AG04450 (cell line): ENCODE data around the gene WDR82. TPM values are rescaled to one million over a fixed set of nuclear protein-coding genes. Genes with fewer than 3 reads are reported as not detected.

Experiments used
- CTCF ChIA-PET: fragments of 300-600, 350-600 bp; formaldehyde crosslinking; extraction: SDS; loops from one replicate; lab custom pipeline; 2022; ENCODE audit warnings: antibody characterized with exemption, inconsistent platforms; lab: Charles Lee
- POLR2A ChIA-PET: fragments of 350-600 bp; formaldehyde crosslinking; extraction: SDS; loops from one replicate; lab custom pipeline; 2021; ENCODE audit warnings: antibody characterized with exemption, inconsistent platforms; lab: Yijun Ruan, JAX
- DNase-seq: peaks from one replicate; pipeline ENCODE4 v3.0.0-alpha.2; 2011; ENCODE audit warnings: low read depth, low spot score
- H3K27ac ChIP-seq: one replicate; pipeline ENCODE4 v1.5.1; 2012; ENCODE audit warnings: low read depth, low read length, control low read depth
- H3K27me3 ChIP-seq: one replicate; pipeline ENCODE4 v1.6.0; 2012; ENCODE audit warnings: low read length; ENCODE audit not compliant: control insufficient read depth, insufficient read depth
- H3K4me3 ChIP-seq: 2 replicates; pipeline ENCODE4 v1.5.1; 2011; ENCODE audit warnings: mild to moderate bottlenecking, low read depth, low read length, control low read depth
- H3K9me3 ChIP-seq: 2 replicates; pipeline ENCODE4 v1.5.1; 2012; ENCODE audit warnings: low read length; ENCODE audit not compliant: control insufficient read depth, insufficient read depth
- CTCF ChIP-seq: IDR thresholded peaks from 2 replicates; pipeline ENCODE4 v1.5.1; 2011; ENCODE audit warnings: low read depth, low read length, control low read depth, inconsistent platforms
- polyA plus RNA-seq: library from polyadenylated mRNA; depleted of rRNA; stranded (reverse); fragments of >200 nt; gene quantifications from 2 replicates; pipeline ENCODE4 v1.2.3, GENCODE V29; 2011

WDR82 gene
- polyA plus RNA-seq, 1 experiment = 77.6 TPM

GRCh38 chr3:52265387-52265786, 13.1 kb downstream of the WDR82 start:
- ChIA-PET POLR2A (no interaction called here), CTCF (no interaction called here)
- no peaks in the 10 kb centered on the region for H3K27me3 ChIP-seq

GRCh38 chr3:52262447-52262846, 16.0 kb downstream of the WDR82 start:
- H3K9me3 ChIP-seq = no peaks in the 10 kb centered on the region
- no peaks in the 10 kb centered on the region for H3K27me3 ChIP-seq
- no peak for DNase-seq
- TF ChIP-seq CTCF = no peak
- ChIA-PET POLR2A (no interaction called here), CTCF (interaction anchor here (2.1 kb wide), 1 partner anchor 17 kb away, joined by 12 read pairs; no protein-coding TSS in a partner anchor)
- no peak overlapping the region for H3K27ac ChIP-seq
- no peak overlapping the region for H3K4me3 ChIP-seq

More at GRCh38 chr3:52265387-52265786, 13.1 kb downstream of the WDR82 start:
- no peak for TF ChIP-seq CTCF
- H3K4me3 ChIP-seq = no peak overlapping the region
- H3K27ac ChIP-seq = no peak overlapping the region
- DNase-seq = no peak
- no peaks in the 10 kb centered on the region for H3K9me3 ChIP-seq

GRCh38 chr3:52259448-52259847, 19.0 kb downstream of the WDR82 start:
- H3K27ac ChIP-seq = no peak overlapping the region
- POLR2A ChIA-PET = interaction anchor here (1.2 kb wide), 1 partner anchor 19 kb away, joined by 3 read pairs; the partner anchor contains the start of gene WDR82

GRCh38 chr3:52259035-52259434, 19.4 kb downstream of the WDR82 start:
- ChIA-PET CTCF (interaction anchor here (2.3 kb wide), 1 partner anchor 39 kb away, joined by 10 read pairs; no protein-coding TSS in a partner anchor), POLR2A (interaction anchor here (1.2 kb wide), 1 partner anchor 19 kb away, joined by 3 read pairs; the partner anchor contains the start of gene WDR82)
- no peaks in the 10 kb centered on the region for H3K27me3 ChIP-seq
- no peak overlapping the region for H3K4me3 ChIP-seq
- no peak for DNase-seq
- H3K9me3 ChIP-seq = no peaks in the 10 kb centered on the region
- no peak overlapping the region for H3K27ac ChIP-seq
- no peak for TF ChIP-seq CTCF

More at GRCh38 chr3:52259448-52259847, 19.0 kb downstream of the WDR82 start:
- Histone ChIP-seq H3K9me3 (no peaks in the 10 kb centered on the region), H3K4me3 (no peak overlapping the region), H3K27me3 (no peaks in the 10 kb centered on the region)
- TF ChIP-seq CTCF = no peak
- DNase-seq = no peak
- CTCF ChIA-PET = interaction anchor here (2.3 kb wide), 1 partner anchor 39 kb away, joined by 10 read pairs; no protein-coding TSS in a partner anchor

GRCh38 chr3:52257911-52258310, 20.5 kb downstream of the WDR82 start:
- Histone ChIP-seq H3K9me3 (no peaks in the 10 kb centered on the region), H3K27ac (no peak overlapping the region), H3K4me3 (no peak overlapping the region), H3K27me3 (no peaks in the 10 kb centered on the region)
- no peak for DNase-seq
- CTCF ChIA-PET = interaction anchor here (2.3 kb wide), 1 partner anchor 38 kb away, joined by 10 read pairs; no protein-coding TSS in a partner anchor
- POLR2A ChIA-PET = no interaction called here
- TF ChIP-seq CTCF = no peak
